B cell (primary cell): Measurements from ENCODE around the gene FTSJ3. TPM values are rescaled to one million over a fixed set of nuclear protein-coding genes. Genes with fewer than 3 reads are reported as not detected.
"Not testable (repeated sequence)": the region's sequence is repeated elsewhere in the genome, so short reads cannot be mapped to it uniquely, and the experiment has no call there.

Source experiments
- ATAC-seq: fragments of 200-7000 bp; cut with Tn5 transposase; one replicate; pipeline ENCODE4 v1.10.0; 2021; ENCODE audit warnings: low read depth, mild to moderate bottlenecking, moderate number of reproducible peaks, moderate library complexity
- CTCF ChIA-PET: fragments of 350-600 bp; sonication (Branson Sonifier 250); formaldehyde crosslinking; loops from one replicate; lab custom pipeline; 2021; ENCODE audit warnings: antibody characterized with exemption, inconsistent platforms; lab: Charles Lee
- POLR2A ChIA-PET: fragments of 350-600 bp; sonication (Branson Sonifier 250); formaldehyde crosslinking; loops from one replicate; lab custom pipeline; 2021; ENCODE audit warnings: antibody characterized with exemption; lab: Charles Lee
- DNase-seq: peaks from one replicate; pipeline ENCODE4 v3.0.0; 2013
- H2AFZ ChIP-seq: 2 replicates; pipeline ENCODE4 v1.6.1; 2012; ENCODE audit warnings: mild to moderate bottlenecking, low read depth, low read length; ENCODE audit not compliant: insufficient read depth, poor library complexity, severe bottlenecking
- H3K27ac ChIP-seq, 2 donors: 1 replicate in 1 of 2; 2 replicates in 1 of 2; pipeline ENCODE4 v1.5.1; 2012 to 2013; ENCODE audit warnings: low read length in 2 of 2, mild to moderate bottlenecking in 2 of 2, moderate library complexity in 1 of 2
- H3K27me3 ChIP-seq, 4 experiments: fragments of 200-600 bp in 1 of 4; sonication (generic) in 1 of 4; replicated peaks in 1 of 4; 1 replicate in 2 of 4; 2 replicates in 2 of 4; pipeline versions ENCODE4 v1.6.1 to v1.7.0; 2013 to 2016; ENCODE audit warnings: low read length in 3 of 4, mild to moderate bottlenecking in 2 of 4, mixed read lengths in 1 of 4, moderate library complexity in 1 of 4; ENCODE audit not compliant: insufficient read depth in 4 of 4, control insufficient read depth in 3 of 4; ENCODE audit errors: control extremely low read depth in 1 of 4
- H3K36me3 ChIP-seq, 2 experiments: replicated peaks in 1 of 2; 1 replicate in 1 of 2; 2 replicates in 1 of 2; pipeline versions ENCODE4 v1.6.1 to v1.7.1; 2013; ENCODE audit warnings: low read length in 1 of 2; ENCODE audit not compliant: insufficient read depth in 2 of 2, control insufficient read depth in 1 of 2; ENCODE audit errors: control extremely low read depth in 1 of 2, extremely low read depth in 1 of 2
- H3K4me1 ChIP-seq, 2 donors: fragments of 200-600 bp in 1 of 2; sonication (generic) in 1 of 2; 1 replicate in 1 of 2; 2 replicates in 1 of 2; pipeline versions ENCODE4 v1.5.1 to v1.6.1; 2013 to 2017; ENCODE audit warnings: low read length in 2 of 2; ENCODE audit not compliant: control insufficient read depth in 2 of 2, insufficient read depth in 2 of 2
- H3K4me2 ChIP-seq: replicated peaks from 2 replicates; pipeline ENCODE3; 2012; ENCODE audit warnings: mild to moderate bottlenecking, low read depth, low read length; ENCODE audit not compliant: poor library complexity, severe bottlenecking
- H3K4me3 ChIP-seq, 5 experiments: fragments of 200-600 bp in 1 of 5; sonication (generic) in 1 of 5; 1 replicate in 3 of 5; 2 replicates in 2 of 5; pipeline versions ENCODE4 v1.5.1 to v1.7.0; 2011 to 2016; ENCODE audit warnings: low read length in 4 of 5, mild to moderate bottlenecking in 4 of 5, low read depth in 2 of 5, control low read depth in 1 of 5, moderate library complexity in 1 of 5; ENCODE audit not compliant: insufficient read depth in 1 of 5; ENCODE audit errors: control extremely low read depth in 1 of 5, extremely low read depth in 1 of 5
- H3K79me2 ChIP-seq: fragments of 200-600 bp; sonication (generic); one replicate; pipeline ENCODE4 v1.6.0; 2016; ENCODE audit warnings: low read length; ENCODE audit not compliant: control insufficient read depth, insufficient read depth
- H3K9ac ChIP-seq: fragments of 200-600 bp; sonication (generic); 2 replicates; pipeline ENCODE4 v1.6.1; 2017; ENCODE audit warnings: mild to moderate bottlenecking, low read length, moderate library complexity
- H3K9me3 ChIP-seq, 3 donors: one replicate each; pipeline versions ENCODE4 v1.6.1 to v1.7.1; 2013; ENCODE audit warnings: low read length in 2 of 3; ENCODE audit not compliant: control insufficient read depth in 2 of 3, insufficient read depth in 1 of 3; ENCODE audit errors: control extremely low read depth in 1 of 3
- H4K20me1 ChIP-seq: 2 replicates; pipeline ENCODE4 v1.6.0; 2012; ENCODE audit warnings: mild to moderate bottlenecking, low read length; ENCODE audit not compliant: insufficient read depth, control insufficient read depth, poor library complexity, severe bottlenecking
- H3K27ac Mint-ChIP-seq: one replicate; pipeline ENCODE4 v1.8.0; 2021; ENCODE audit warnings: mixed read lengths
- H3K27me3 Mint-ChIP-seq: one replicate; pipeline ENCODE4 v1.8.0; 2021; ENCODE audit warnings: mixed read lengths
- H3K4me1 Mint-ChIP-seq: one replicate; pipeline ENCODE4 v1.8.0; 2021; ENCODE audit warnings: mixed read lengths
- H3K4me3 Mint-ChIP-seq: one replicate; pipeline ENCODE4 v1.8.0; 2021; ENCODE audit warnings: mixed read lengths
- H3K9me3 Mint-ChIP-seq: one replicate; pipeline ENCODE4 v1.8.0; 2022; ENCODE audit warnings: mixed read lengths; ENCODE audit not compliant: insufficient read depth
- WGBS: methylation state at CpG from one replicate; pipeline ENCODE4 v1.1.5; 2013; ENCODE audit warnings: missing lambda C conversion rate; ENCODE audit not compliant: insufficient coverage; 5-methylcytosine and 5-hydroxymethylcytosine counted together
- intact Hi-C: fragments of 100-400 bp; cut with micrococcal nuclease; formaldehyde crosslinking; loops from one replicate; pipeline ENCODE4 v1.10.0; 2022
- polyA plus RNA-seq: library from polyadenylated mRNA; depleted of rRNA; stranded (reverse); fragments of >200 nt; gene quantifications from 2 replicates; pipeline ENCODE4 v1.2.3, GENCODE V29; 2012
- total RNA-seq, 2 donors: library from RNA; stranded (reverse); fragments of 120-200 nt in 1 of 2; gene quantifications; 1 replicate in 1 of 2; 2 replicates in 1 of 2; pipeline versions ENCODE4 v1.2.3 to v1.2.4, GENCODE V29; 2013 to 2022

Gene FTSJ3
- total and polyA plus RNA-seq, 2 donors (not counting 1 experiment from before 2014, with no cell fraction given), result 26.5 to 75.9 TPM

DNA sequence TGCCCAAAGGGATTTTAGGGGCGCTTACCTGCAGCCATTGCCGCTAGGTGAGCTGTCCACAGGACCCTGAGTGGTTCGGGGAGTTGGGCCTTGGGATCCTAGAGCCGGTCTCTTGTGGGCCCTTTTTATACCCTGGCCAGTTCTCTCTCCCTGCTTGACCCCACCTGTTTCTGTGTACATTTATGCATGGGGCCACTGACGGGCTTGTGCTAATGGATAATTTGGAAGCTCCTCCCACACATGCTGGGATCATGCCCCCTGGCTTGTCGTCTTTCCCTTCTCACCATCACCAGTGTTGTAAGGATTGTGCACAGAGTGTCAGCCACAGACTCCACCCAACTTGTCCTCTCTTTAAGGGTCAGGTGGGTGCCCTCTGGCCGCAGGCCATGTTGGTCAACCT lies 46.1 kb upstream of the FTSJ3 start, which contains the start of gene CSH2:
Gene CSH2 (minus strand): TSS at position 101 of the 400 bp plus-strand sequence. CDS start 63 bp downstream, at position 38.
- H3K9me3 Mint-ChIP-seq, POLR2A ChIA-PET, H3K4me1 Mint-ChIP-seq, intact Hi-C loops, H3K79me2 ChIP-seq, H3K4me2 ChIP-seq, H3K27me3 Mint-ChIP-seq, H3K36me3 ChIP-seq, ATAC-seq, H3K27ac Mint-ChIP-seq, H3K4me1 ChIP-seq, H3K9me3 ChIP-seq, H4K20me1 ChIP-seq, H2AFZ ChIP-seq, H3K27ac ChIP-seq, H3K27me3 ChIP-seq, H3K4me3 ChIP-seq, DNase-seq, CTCF ChIA-PET, H3K4me3 Mint-ChIP-seq, H3K9ac ChIP-seq: not testable (repeated sequence)
- no CpG with 5 or more reads among the region's 7 CpGs for WGBS

DNA sequence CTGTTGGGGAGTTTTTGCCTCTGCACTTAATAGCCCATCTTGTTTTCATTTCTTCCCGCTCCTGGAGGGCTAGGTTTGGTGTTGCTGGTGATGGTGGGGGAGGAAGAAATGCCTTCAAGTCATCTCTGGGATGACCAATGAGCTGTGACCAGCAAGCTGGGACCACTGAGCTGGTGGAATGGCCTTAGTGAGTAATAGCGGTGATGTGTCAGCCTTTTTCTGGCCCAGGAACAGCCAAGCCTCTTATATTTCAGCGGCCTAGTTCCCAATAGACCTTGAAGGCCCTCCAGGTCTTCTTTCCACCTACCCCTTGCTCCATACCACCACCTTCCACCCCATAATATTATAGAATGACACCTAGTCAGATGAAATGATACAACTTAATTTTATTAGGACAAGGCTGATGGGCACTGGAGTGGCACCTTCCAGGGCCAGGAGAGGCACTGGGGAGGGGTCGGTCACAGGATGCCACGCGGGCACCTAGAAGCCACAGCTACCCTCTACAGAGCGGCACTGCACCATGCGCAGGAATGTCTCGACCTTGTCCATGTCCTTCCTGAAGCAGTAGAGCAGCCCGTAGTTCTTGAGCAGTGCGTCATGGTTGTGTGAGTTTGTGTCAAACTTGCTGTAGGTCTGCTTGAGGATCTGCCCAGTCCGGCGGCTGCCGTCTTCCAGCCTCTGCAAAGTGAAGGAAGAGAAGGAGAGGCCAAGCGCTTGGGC lies 44.3 kb upstream of the FTSJ3 start:
- H3K9ac ChIP-seq, CTCF ChIA-PET, H3K27ac Mint-ChIP-seq, H3K79me2 ChIP-seq, H2AFZ ChIP-seq, H3K27ac ChIP-seq, H3K36me3 ChIP-seq, ATAC-seq, H3K4me3 Mint-ChIP-seq, H3K4me3 ChIP-seq, H4K20me1 ChIP-seq, DNase-seq, H3K4me1 ChIP-seq, H3K27me3 ChIP-seq, H3K4me2 ChIP-seq, POLR2A ChIA-PET, H3K9me3 Mint-ChIP-seq, H3K9me3 ChIP-seq, H3K4me1 Mint-ChIP-seq, intact Hi-C loops, H3K27me3 Mint-ChIP-seq: not testable (repeated sequence)
- 100% methylated on average over 1 of the region's 15 CpGs for WGBS

GRCh38 chr17:63870292-63870665 lies 42.8 kb upstream of the FTSJ3 start:
- WGBS, result no CpG with 5 or more reads among the region's 4 CpGs
- H3K36me3 ChIP-seq, H3K4me1 ChIP-seq, H3K27me3 Mint-ChIP-seq, H3K27ac ChIP-seq, H3K4me1 Mint-ChIP-seq, H2AFZ ChIP-seq, H3K4me3 Mint-ChIP-seq, H4K20me1 ChIP-seq, H3K27ac Mint-ChIP-seq, intact Hi-C loops, H3K27me3 ChIP-seq, POLR2A ChIA-PET, H3K79me2 ChIP-seq, ATAC-seq, H3K9me3 Mint-ChIP-seq, DNase-seq, H3K9me3 ChIP-seq, H3K9ac ChIP-seq, H3K4me3 ChIP-seq, H3K4me2 ChIP-seq: not testable (repeated sequence)
- CTCF ChIA-PET, result interaction anchor here (1.0 kb wide), 1 partner anchor 21 kb away, joined by 3 read pairs; no protein-coding TSS in a partner anchor
